Stomach (tissue), 4 donors: ENCODE results near the gene SH3RF2.

Experiments used
- CTCF ChIP-seq, 7 experiments: fragments of 450-650 bp in 4 of 7; fragments of 200-600 bp in 3 of 7; sonication (generic) in 3 of 7; IDR thresholded peaks; one replicate each; pipeline ENCODE4 v1.5.1; 2016 to 2019; ENCODE audit warnings: antibody characterized with exemption in 7 of 7, control low read depth in 2 of 7, mild to moderate bottlenecking in 1 of 7
- POLR2A ChIP-seq, 4 donors: fragments of 450-650 bp; IDR thresholded peaks; one replicate each; pipeline ENCODE4 v1.6.1; 2016; ENCODE audit warnings: antibody characterized with exemption in 4 of 4, control low read depth in 2 of 4, mild to moderate bottlenecking in 1 of 4, moderate library complexity in 1 of 4
- POLR2AphosphoS5 ChIP-seq, 3 donors: sonication (generic); formaldehyde crosslinking; IDR thresholded peaks; one replicate each; pipeline ENCODE4 v1.6.1; 2016; ENCODE audit warnings: antibody characterized with exemption in 3 of 3

- no peak for TF ChIP-seq CTCF (IDR thresholded peaks at IDR 0.05)
- no peak for TF ChIP-seq POLR2A (IDR thresholded peaks at IDR 0.05)
- no peak for TF ChIP-seq POLR2AphosphoS5 (IDR thresholded peaks at IDR 0.05)
These were observed 139.7 kb downstream of the SH3RF2 start for GRCh38 chr5:146076028-146076427.
